H9 (cell line): Measurements from ENCODE around the gene BIN1. TPM values are rescaled to one million over a fixed set of nuclear protein-coding genes. Genes with fewer than 3 reads are reported as not detected.

ENCODE experiments used
- DNase-seq: peaks from one replicate; pipeline ENCODE4 v3.0.0-alpha.2; 2017
- H2AFZ ChIP-seq: one replicate; pipeline ENCODE4 v1.6.1; 2013; ENCODE audit warnings: mild to moderate bottlenecking, low read length, control low read depth, moderate library complexity
- H2AK5ac ChIP-seq: 2 replicates; pipeline ENCODE4 v1.6.1; 2013; ENCODE audit warnings: low read length, control low read depth, mixed read lengths; ENCODE audit not compliant: insufficient read length
- H2BK120ac ChIP-seq: one replicate; pipeline ENCODE4 v1.6.1; 2013; ENCODE audit warnings: low read depth, mild to moderate bottlenecking, low read length, control low read depth, inconsistent platforms; ENCODE audit not compliant: poor library complexity, severe bottlenecking
- H2BK12ac ChIP-seq: 2 replicates; pipeline ENCODE4 v1.6.1; 2013; ENCODE audit warnings: low read length, control low read depth, mixed read lengths, low read depth; ENCODE audit not compliant: insufficient read length
- H2BK15ac ChIP-seq: 2 replicates; pipeline ENCODE4 v1.6.1; 2013; ENCODE audit warnings: low read depth, low read length, control low read depth
- H2BK20ac ChIP-seq: one replicate; pipeline ENCODE4 v1.6.1; 2013; ENCODE audit warnings: low read depth, mild to moderate bottlenecking, low read length, control low read depth, inconsistent platforms; ENCODE audit not compliant: poor library complexity, severe bottlenecking
- H2BK5ac ChIP-seq: 2 replicates; pipeline ENCODE4 v1.6.1; 2013; ENCODE audit warnings: low read length, control low read depth, mixed read lengths; ENCODE audit not compliant: insufficient read length
- H3K14ac ChIP-seq: 2 replicates; pipeline ENCODE4 v1.6.1; 2013; ENCODE audit warnings: low read length, control low read depth; ENCODE audit not compliant: insufficient read depth
- H3K18ac ChIP-seq: 2 replicates; pipeline ENCODE4 v1.6.1; 2013; ENCODE audit warnings: low read depth, mild to moderate bottlenecking, mixed read lengths, low read length, control low read depth; ENCODE audit not compliant: insufficient read length
- H3K23ac ChIP-seq: 2 replicates; pipeline ENCODE4 v1.6.1; 2013; ENCODE audit warnings: low read length, control low read depth, mixed read lengths, low read depth; ENCODE audit not compliant: insufficient read length
- H3K23me2 ChIP-seq: 2 replicates; pipeline ENCODE4 v1.6.1; 2013; ENCODE audit warnings: low read depth, mild to moderate bottlenecking, mixed read lengths, low read length, control low read depth; ENCODE audit not compliant: insufficient read length, poor library complexity, severe bottlenecking
- H3K27ac ChIP-seq: 2 replicates; pipeline ENCODE4 v1.5.1; 2013; ENCODE audit warnings: low read length, control low read depth, mixed read lengths, low read depth; ENCODE audit not compliant: insufficient read length
- H3K27me3 ChIP-seq: 2 replicates; pipeline ENCODE4 v1.6.1; 2013; ENCODE audit warnings: low read length, control low read depth, inconsistent platforms; ENCODE audit not compliant: insufficient read depth
- H3K4ac ChIP-seq: 2 replicates; pipeline ENCODE4 v1.6.1; 2013; ENCODE audit warnings: low read depth, mild to moderate bottlenecking, control low read depth, inconsistent platforms, low read length, moderate library complexity
- H3K4me1 ChIP-seq: 2 replicates; pipeline ENCODE4 v1.6.1; 2013; ENCODE audit warnings: low read length, control low read depth, inconsistent platforms; ENCODE audit not compliant: insufficient read depth
- H3K4me2 ChIP-seq: 2 replicates; pipeline ENCODE4 v1.6.1; 2013; ENCODE audit warnings: low read length, control low read depth, mixed read lengths; ENCODE audit not compliant: insufficient read length, insufficient read depth
- H3K56ac ChIP-seq: 2 replicates; pipeline ENCODE4 v1.6.1; 2013; ENCODE audit warnings: low read depth, mild to moderate bottlenecking, mixed read lengths, low read length, control low read depth; ENCODE audit not compliant: insufficient read length
- H3K79me1 ChIP-seq: 2 replicates; pipeline ENCODE4 v1.6.1; 2013; ENCODE audit warnings: low read depth, mild to moderate bottlenecking, moderate library complexity, low read length, control low read depth, inconsistent platforms; ENCODE audit not compliant: insufficient read depth, poor library complexity, severe bottlenecking
- H3K79me2 ChIP-seq: 2 replicates; pipeline ENCODE4 v1.6.1; 2013; ENCODE audit warnings: low read length, control low read depth, inconsistent platforms; ENCODE audit not compliant: insufficient read depth
- H3K9ac ChIP-seq: 2 replicates; pipeline ENCODE4 v1.6.1; 2013; ENCODE audit warnings: low read length, control low read depth, mixed read lengths; ENCODE audit not compliant: insufficient read length; ENCODE audit errors: extremely low read depth
- H3K9me3 ChIP-seq: one replicate; pipeline ENCODE4 v1.6.1; 2013; ENCODE audit warnings: low read depth, low read length, inconsistent platforms; ENCODE audit not compliant: control insufficient read depth
- H3T11ph ChIP-seq: one replicate; pipeline ENCODE4 v1.6.1; 2013; ENCODE audit warnings: mild to moderate bottlenecking, low read length, control low read depth, inconsistent platforms
- H4K20me1 ChIP-seq: one replicate; pipeline ENCODE4 v1.6.1; 2013; ENCODE audit not compliant: control insufficient read depth, insufficient read length, insufficient read depth
- H4K5ac ChIP-seq: 2 replicates; pipeline ENCODE4 v1.6.1; 2013; ENCODE audit warnings: low read depth, mild to moderate bottlenecking, mixed read lengths, low read length, control low read depth; ENCODE audit not compliant: insufficient read length
- H4K8ac ChIP-seq: replicated peaks from 2 replicates; pipeline ENCODE4 v1.6.1; 2013; ENCODE audit warnings: low read length, control low read depth, mixed read lengths, low read depth; ENCODE audit not compliant: insufficient read length
- H4K91ac ChIP-seq: 2 replicates; pipeline ENCODE4 v1.6.1; 2013; ENCODE audit warnings: low read depth, mild to moderate bottlenecking, moderate library complexity, mixed read lengths, low read length, control low read depth; ENCODE audit not compliant: insufficient read length
- H3K27ac Mint-ChIP-seq, 3 experiments: 2 replicates in 2 of 3; 3 replicates in 1 of 3; pipeline ENCODE4 v1.8.0; 2020 to 2021; ENCODE audit warnings: mixed read lengths in 3 of 3, mild to moderate bottlenecking in 1 of 3, moderate library complexity in 1 of 3
- H3K27me3 Mint-ChIP-seq: 2 replicates; pipeline ENCODE4 v1.8.0; 2021; ENCODE audit warnings: low read depth, mild to moderate bottlenecking, moderate library complexity, mixed read lengths
- H3K36me3 Mint-ChIP-seq, 3 experiments: 2 replicates in 2 of 3; 3 replicates in 1 of 3; pipeline ENCODE4 v1.8.0; 2020 to 2021; ENCODE audit warnings: low read depth in 3 of 3, mixed read lengths in 3 of 3; ENCODE audit not compliant: insufficient read depth in 1 of 3
- H3K4me1 Mint-ChIP-seq, 2 experiments: 2 replicates each; pipeline ENCODE4 v1.8.0; 2020; ENCODE audit warnings: mixed read lengths in 2 of 2
- H3K4me3 Mint-ChIP-seq, 2 experiments: 2 replicates in 1 of 2; 3 replicates in 1 of 2; pipeline ENCODE4 v1.8.0; 2020 to 2021; ENCODE audit warnings: mild to moderate bottlenecking in 2 of 2, mixed read lengths in 2 of 2, moderate library complexity in 1 of 2
- H3K9me3 Mint-ChIP-seq, 2 experiments: 2 replicates in 1 of 2; 3 replicates in 1 of 2; pipeline ENCODE4 v1.8.0; 2020; ENCODE audit warnings: mild to moderate bottlenecking in 2 of 2, mixed read lengths in 2 of 2, moderate library complexity in 1 of 2
- CTCF ChIP-seq: fragments of 200-600 bp; sonication (generic); conservative IDR thresholded peaks from 3 replicates; pipeline ENCODE4 v1.8.0; 2021; ENCODE audit warnings: antibody characterized with exemption, mild to moderate bottlenecking
- WGBS: extraction: QIAGEN DNeasy Blood & Tissue Kit; methylation state at CpG from one replicate; pipeline ENCODE4 v1.1.7; 2013; ENCODE audit warnings: missing lambda C conversion rate, low lambda C conversion rate, mixed read lengths; ENCODE audit not compliant: insufficient read length; ENCODE audit errors: extremely low coverage; 5-methylcytosine and 5-hydroxymethylcytosine counted together
- total RNA-seq: library from RNA; stranded (reverse); gene quantifications from 2 replicates; pipeline ENCODE4 v1.2.1, GENCODE V29; 2021

Gene BIN1
- total RNA-seq, 1 experiment from 2014 or later: 32.0 TPM

DNA sequence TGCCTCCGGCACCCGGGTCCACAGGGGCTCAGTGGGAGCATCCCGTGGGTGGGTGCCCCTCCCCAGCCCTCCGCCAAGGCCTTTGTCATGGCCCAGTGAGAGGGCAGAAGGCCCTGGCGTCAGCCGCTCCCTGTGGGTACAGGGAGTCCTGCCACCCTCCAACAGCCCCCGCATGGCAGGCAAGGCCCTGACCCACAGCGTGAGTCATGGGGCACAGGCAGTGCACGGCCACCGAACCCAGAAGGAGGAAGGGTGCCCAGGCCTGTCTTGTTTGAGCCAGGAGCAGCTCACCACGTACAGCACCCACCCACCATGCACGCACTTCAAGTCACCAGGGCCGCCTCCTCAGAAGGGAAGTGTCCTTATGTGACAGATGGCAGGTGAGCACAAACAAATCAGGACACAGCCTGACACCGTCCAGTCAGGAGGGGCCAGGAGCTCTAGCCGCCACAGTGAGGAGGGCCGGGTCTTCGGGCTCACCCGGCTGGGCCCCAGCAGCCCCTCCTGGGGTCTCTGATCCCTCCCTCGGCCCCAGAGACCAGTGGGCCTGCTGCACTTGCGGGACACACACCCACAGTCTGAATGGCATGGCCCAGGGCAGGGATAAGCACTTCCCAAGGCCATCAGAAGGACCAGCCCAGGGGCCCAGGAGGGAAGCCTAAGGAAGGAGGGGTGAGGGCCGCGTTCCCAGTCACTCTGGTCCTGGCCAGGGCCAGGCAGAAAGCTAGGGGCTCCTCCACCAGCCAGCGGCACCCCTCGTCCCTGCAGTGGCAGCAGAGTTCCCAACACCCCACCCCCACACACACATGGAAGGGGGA, 25.8 kb downstream of the BIN1 start:
- H3K56ac ChIP-seq: no peak overlapping the region
- H4K5ac ChIP-seq: no peak overlapping the region
- H2BK120ac ChIP-seq: no peak overlapping the region
- H2BK15ac ChIP-seq: no peak overlapping the region; the same call in 1 of the 2 replicates
- H3K23me2 ChIP-seq: no peaks in the 10 kb centered on the region
- H3K14ac ChIP-seq: peak overlapping the region; percentile 32; the same call in 1 of the 2 replicates
- no peaks in the 10 kb centered on the region for H3K27me3 ChIP-seq
- H3K27me3 Mint-ChIP-seq: no peaks in the 10 kb centered on the region
- no peak overlapping the region for H3K4me3 Mint-ChIP-seq
- peaks cover 0 to 3% (median 0%) of the 10 kb centered on the region in 3 experiments; a peak in 2 of 7 replicates for H3K36me3 Mint-ChIP-seq
- H3K79me2 ChIP-seq: no peaks in the 10 kb centered on the region; the same call in 1 of the 2 replicates
- H2BK12ac ChIP-seq: no peak overlapping the region
- H3T11ph ChIP-seq: no peak overlapping the region
- H2BK20ac ChIP-seq: no peak overlapping the region
- H2AK5ac ChIP-seq: no peak overlapping the region
- no peak overlapping the region for H4K8ac ChIP-seq
- no peaks in the 10 kb centered on the region; a peak in 1 of 5 replicates for H3K9me3 Mint-ChIP-seq
- no peak overlapping the region for H4K91ac ChIP-seq
- H3K4me1 Mint-ChIP-seq: peaks cover 33 to 57% of the 10 kb centered on the region in 2 experiments
- DNase-seq: no peak
- WGBS: no CpG with 5 or more reads among the region's 24 CpGs
- no peak overlapping the region for H3K23ac ChIP-seq
- H2BK5ac ChIP-seq: no peak overlapping the region
- H2AFZ ChIP-seq: no peak overlapping the region
- H3K4ac ChIP-seq: no peak overlapping the region
- peaks cover 2% of the 10 kb centered on the region for H3K79me1 ChIP-seq
- H3K18ac ChIP-seq: peak overlapping the region; percentile 5
- peaks cover 3% of the 10 kb centered on the region for H4K20me1 ChIP-seq
- no peaks in the 10 kb centered on the region for H3K9me3 ChIP-seq
- no peak overlapping the region for H3K27ac ChIP-seq
- no peak overlapping the region for H3K9ac ChIP-seq
- peak overlapping the region in 2 of 3 experiments; percentile 22 to 83; a peak in 2 of 7 replicates for H3K27ac Mint-ChIP-seq
- H3K4me2 ChIP-seq: no peak overlapping the region
- H3K4me1 ChIP-seq: no peaks in the 10 kb centered on the region
- TF ChIP-seq CTCF: no peak
